ENCODE data around the gene RPL10.

GRCh38 chrX:154443992-154444754 is 46.0 kb downstream of the RPL10 start, which contains the start of gene FAM50A:
- TF ChIP-seq CTCF (conservative IDR thresholded peaks at IDR 0.05) (no peak), EZH2 (IDR thresholded peaks at IDR 0.05; ENCODE audit: low read depth) (no peak)
